PFSK-1 (cell line): Measurements from ENCODE around the gene LSAMP.

ENCODE experiments used
- POLR2AphosphoS5 ChIP-seq: IDR thresholded peaks from 2 replicates; pipeline ENCODE4 v1.6.1; 2012; ENCODE audit warnings: low read depth, mild to moderate bottlenecking, control low read depth, low read length, moderate library complexity
- SIN3A ChIP-seq: IDR thresholded peaks from 2 replicates; pipeline ENCODE4 v1.6.1; 2012; ENCODE audit warnings: mild to moderate bottlenecking, low read length, moderate library complexity, borderline replicate concordance; ENCODE audit not compliant: insufficient read depth

GRCh38 chr3:116280130-116280740 is 165.1 kb downstream of the LSAMP start:
- TF ChIP-seq SIN3A (no peak), POLR2AphosphoS5 (no peak)
